ENCODE data around the gene CNTN5.

CNTN5 gene

GRCh38 chr11:99135508-99135907 lies 114.8 kb downstream of the CNTN5 start:
- H3K27ac ChIP-seq = no peak overlapping the region
- no peak for DNase-seq (ENCODE audit: low read depth, low spot score)
- no peak overlapping the region for H3K9ac ChIP-seq (ENCODE audit: insufficient read length)
- TF ChIP-seq EZH2 (IDR thresholded peaks at IDR 0.05) = no peak
- no peak for TF ChIP-seq FOXP2 (optimal IDR thresholded peaks at IDR 0.05; ENCODE audit: control extremely low read depth, extremely low read length, insufficient read depth)
- TF ChIP-seq POLR2AphosphoS5 (IDR thresholded peaks at IDR 0.05; ENCODE audit: borderline replicate concordance, low read depth, low read length) = no peak
- no peak overlapping the region for H3K4me3 ChIP-seq
- no peaks in the 10 kb centered on the region for H3K9me3 ChIP-seq (ENCODE audit: low read depth, low read length)
- H3K36me3 ChIP-seq (ENCODE audit: insufficient read depth, low read length) = no peaks in the 10 kb centered on the region

DNA sequence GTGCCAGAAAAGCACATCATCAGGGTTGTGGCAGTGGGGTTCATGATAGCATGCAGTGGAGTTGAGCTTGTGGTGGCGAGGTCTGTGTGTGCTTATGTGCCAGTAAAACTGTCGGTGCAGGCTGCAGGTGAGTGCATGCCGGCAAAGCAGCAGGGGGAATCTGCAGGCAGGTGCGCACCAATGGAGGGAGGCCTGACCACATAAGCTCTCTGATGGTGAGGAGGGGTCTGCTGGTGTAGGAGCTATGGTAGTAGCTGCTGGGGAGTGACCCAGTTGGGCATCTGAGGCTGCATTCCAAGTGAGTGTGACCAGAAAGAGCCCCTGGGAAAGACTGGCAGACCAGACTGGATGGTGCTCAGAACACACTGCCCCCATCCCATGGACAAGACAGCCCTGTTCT lies 121.5 kb downstream of the CNTN5 start:
- no peak overlapping the region for H3K27ac ChIP-seq
- no peak for TF ChIP-seq FOXP2 (optimal IDR thresholded peaks at IDR 0.05; ENCODE audit: control extremely low read depth, extremely low read length, insufficient read depth)
- TF ChIP-seq EZH2 (IDR thresholded peaks at IDR 0.05) = no peak
- TF ChIP-seq POLR2AphosphoS5 (IDR thresholded peaks at IDR 0.05; ENCODE audit: borderline replicate concordance, low read depth, low read length) = no peak
- no peaks in the 10 kb centered on the region for H3K9me3 ChIP-seq (ENCODE audit: low read depth, low read length)
- DNase-seq (ENCODE audit: low read depth, low spot score) = no peak
- H3K36me3 ChIP-seq (ENCODE audit: insufficient read depth, low read length) = no peaks in the 10 kb centered on the region
- no peak overlapping the region for H3K4me3 ChIP-seq
- H3K9ac ChIP-seq (ENCODE audit: insufficient read length) = no peak overlapping the region

GRCh38 chr11:99148352-99148751 lies 127.6 kb downstream of the CNTN5 start:
- no peak for TF ChIP-seq FOXP2 (optimal IDR thresholded peaks at IDR 0.05; ENCODE audit: control extremely low read depth, extremely low read length, insufficient read depth)
- no peak for TF ChIP-seq POLR2AphosphoS5 (IDR thresholded peaks at IDR 0.05; ENCODE audit: borderline replicate concordance, low read depth, low read length)
- no peak for TF ChIP-seq EZH2 (IDR thresholded peaks at IDR 0.05)
- no peaks in the 10 kb centered on the region for H3K36me3 ChIP-seq (ENCODE audit: insufficient read depth, low read length)
- no peak overlapping the region for H3K27ac ChIP-seq
- H3K9ac ChIP-seq (ENCODE audit: insufficient read length) = no peak overlapping the region
- DNase-seq (ENCODE audit: low read depth, low spot score) = no peak
- no peaks in the 10 kb centered on the region; the same call in 1 of the 2 replicates for H3K9me3 ChIP-seq (ENCODE audit: low read depth, low read length)
- no peak overlapping the region for H3K4me3 ChIP-seq

GRCh38 chr11:99154277-99154676 lies 133.5 kb downstream of the CNTN5 start:
- no peaks in the 10 kb centered on the region; the same call in 1 of the 2 replicates for H3K9me3 ChIP-seq (ENCODE audit: low read depth, low read length)
- no peaks in the 10 kb centered on the region for H3K36me3 ChIP-seq (ENCODE audit: insufficient read depth, low read length)
- no peak for DNase-seq (ENCODE audit: low read depth, low spot score)
- no peak overlapping the region for H3K9ac ChIP-seq (ENCODE audit: insufficient read length)
- TF ChIP-seq POLR2AphosphoS5 (IDR thresholded peaks at IDR 0.05; ENCODE audit: borderline replicate concordance, low read depth, low read length) (no peak), FOXP2 (optimal IDR thresholded peaks at IDR 0.05; ENCODE audit: control extremely low read depth, extremely low read length, insufficient read depth) (no peak), EZH2 (IDR thresholded peaks at IDR 0.05) (no peak)
- H3K4me3 ChIP-seq = no peak overlapping the region
- no peak overlapping the region for H3K27ac ChIP-seq

DNA sequence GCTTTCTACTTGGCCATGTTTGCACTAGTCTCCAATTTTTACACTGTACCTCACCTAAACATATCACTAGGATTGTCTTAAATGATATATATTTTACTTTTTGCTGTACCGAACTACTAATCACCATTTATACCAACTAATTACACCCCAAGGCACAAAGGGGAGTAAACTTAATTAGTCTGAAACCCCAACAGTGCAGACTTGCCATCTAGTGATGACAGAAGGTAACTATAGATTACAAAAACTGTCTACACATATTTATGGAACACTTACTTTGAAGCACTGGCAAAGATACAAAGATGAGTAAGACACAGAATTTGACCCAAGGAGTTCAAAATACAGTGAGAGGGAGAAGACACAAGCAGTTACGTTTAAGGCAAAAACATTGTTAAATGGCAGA lies 139.7 kb downstream of the CNTN5 start:
- no peaks in the 10 kb centered on the region for H3K9me3 ChIP-seq (ENCODE audit: low read depth, low read length)
- H3K27ac ChIP-seq = no peak overlapping the region
- H3K36me3 ChIP-seq (ENCODE audit: insufficient read depth, low read length) = no peaks in the 10 kb centered on the region
- no peak overlapping the region for H3K4me3 ChIP-seq
- H3K9ac ChIP-seq (ENCODE audit: insufficient read length) = no peak overlapping the region
- no peak for DNase-seq (ENCODE audit: low read depth, low spot score)
- TF ChIP-seq EZH2 (IDR thresholded peaks at IDR 0.05) = no peak
- no peak for TF ChIP-seq POLR2AphosphoS5 (IDR thresholded peaks at IDR 0.05; ENCODE audit: borderline replicate concordance, low read depth, low read length)
- no peak for TF ChIP-seq FOXP2 (optimal IDR thresholded peaks at IDR 0.05; ENCODE audit: control extremely low read depth, extremely low read length, insufficient read depth)

DNA sequence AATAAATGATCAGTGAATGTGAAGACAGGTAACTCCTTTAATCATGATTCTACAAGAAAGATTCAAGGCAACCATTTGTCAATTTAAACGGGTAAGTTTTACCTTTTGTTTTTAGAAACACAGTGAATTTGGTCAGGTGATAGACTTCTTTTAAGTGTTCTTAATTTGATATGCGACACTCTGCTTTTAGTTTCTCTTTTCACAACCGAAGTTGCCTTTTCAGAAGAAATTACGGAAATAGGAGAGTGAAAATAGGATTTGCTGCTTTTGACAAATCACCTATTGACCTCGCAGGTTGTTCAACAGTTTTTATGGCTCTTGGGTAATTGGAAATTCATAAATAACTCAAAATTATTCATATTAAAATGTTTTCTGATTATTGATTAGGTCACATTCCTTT lies 142.1 kb downstream of the CNTN5 start:
- Histone ChIP-seq H3K9ac (ENCODE audit: insufficient read length) (no peak overlapping the region), H3K27ac (no peak overlapping the region), H3K36me3 (ENCODE audit: insufficient read depth, low read length) (no peaks in the 10 kb centered on the region), H3K4me3 (no peak overlapping the region), H3K9me3 (ENCODE audit: low read depth, low read length) (no peaks in the 10 kb centered on the region)
- no peak for DNase-seq (ENCODE audit: low read depth, low spot score)
- no peak for TF ChIP-seq POLR2AphosphoS5 (IDR thresholded peaks at IDR 0.05; ENCODE audit: borderline replicate concordance, low read depth, low read length)
- TF ChIP-seq FOXP2 (optimal IDR thresholded peaks at IDR 0.05; ENCODE audit: control extremely low read depth, extremely low read length, insufficient read depth) = no peak
- no peak for TF ChIP-seq EZH2 (IDR thresholded peaks at IDR 0.05)

DNA sequence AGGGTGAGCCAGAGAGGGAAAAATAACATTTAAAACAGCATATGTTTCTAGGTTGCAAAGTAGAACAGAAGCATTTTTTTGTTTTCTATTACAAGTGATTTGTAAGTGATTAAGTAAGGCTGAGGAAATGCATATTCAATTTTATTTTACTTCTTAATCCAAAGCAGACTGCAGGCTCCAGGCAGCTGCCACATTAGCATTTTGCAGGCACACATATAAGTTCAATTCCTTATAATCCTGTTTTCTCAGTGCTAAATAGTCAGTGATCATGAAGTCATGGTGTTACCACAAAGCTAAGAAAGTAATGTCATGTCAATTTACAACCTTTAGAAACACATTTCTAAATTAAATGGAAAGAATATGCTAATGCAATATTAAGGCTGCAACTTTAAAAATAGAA lies 149.8 kb downstream of the CNTN5 start:
- no peaks in the 10 kb centered on the region for H3K36me3 ChIP-seq (ENCODE audit: insufficient read depth, low read length)
- H3K9me3 ChIP-seq (ENCODE audit: low read depth, low read length) = no peaks in the 10 kb centered on the region
- H3K27ac ChIP-seq = peak overlapping the region; percentile 91
- H3K4me3 ChIP-seq = peak overlapping the region; percentile 56
- H3K9ac ChIP-seq (ENCODE audit: insufficient read length) = no peak overlapping the region
- peak; percentile 69 for DNase-seq (ENCODE audit: low read depth, low spot score)
- TF ChIP-seq POLR2AphosphoS5 (IDR thresholded peaks at IDR 0.05; ENCODE audit: borderline replicate concordance, low read depth, low read length) (peak; percentile 47; the same call in 1 of the 2 replicates), EZH2 (IDR thresholded peaks at IDR 0.05) (no peak), FOXP2 (optimal IDR thresholded peaks at IDR 0.05; ENCODE audit: control extremely low read depth, extremely low read length, insufficient read depth) (no peak)

GRCh38 chr11:99171330-99171729 lies 150.6 kb downstream of the CNTN5 start:
- no peak for DNase-seq (ENCODE audit: low read depth, low spot score)
- TF ChIP-seq FOXP2 (optimal IDR thresholded peaks at IDR 0.05; ENCODE audit: control extremely low read depth, extremely low read length, insufficient read depth) = no peak
- no peak for TF ChIP-seq POLR2AphosphoS5 (IDR thresholded peaks at IDR 0.05; ENCODE audit: borderline replicate concordance, low read depth, low read length)
- Histone ChIP-seq H3K9me3 (ENCODE audit: low read depth, low read length) (no peaks in the 10 kb centered on the region), H3K36me3 (ENCODE audit: insufficient read depth, low read length) (no peaks in the 10 kb centered on the region), H3K9ac (ENCODE audit: insufficient read length) (no peak overlapping the region), H3K4me3 (peak overlapping the region; percentile 56), H3K27ac (peak overlapping the region; percentile 91)

DNA sequence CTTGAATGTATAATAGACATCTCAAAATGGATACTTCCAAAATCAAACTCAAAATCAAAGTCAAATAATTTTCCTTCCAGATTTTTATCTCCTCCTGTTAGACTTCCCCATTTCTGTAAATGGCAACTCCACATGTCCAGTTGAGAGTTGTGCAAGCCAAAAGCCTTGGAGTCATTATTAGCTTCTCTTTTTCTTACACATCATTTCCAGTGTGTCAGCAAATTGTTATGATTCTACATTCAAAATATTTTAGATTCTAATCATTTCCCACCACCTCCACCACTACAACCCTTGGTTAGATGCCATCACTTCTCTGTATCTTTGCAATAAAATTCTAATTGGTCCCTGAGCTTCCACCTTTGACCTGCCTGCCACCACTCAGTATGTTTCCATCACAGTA lies 155.7 kb downstream of the CNTN5 start:
- DNase-seq (ENCODE audit: low read depth, low spot score) = no peak
- Histone ChIP-seq H3K9me3 (ENCODE audit: low read depth, low read length) (no peaks in the 10 kb centered on the region), H3K9ac (ENCODE audit: insufficient read length) (no peak overlapping the region), H3K36me3 (ENCODE audit: insufficient read depth, low read length) (no peaks in the 10 kb centered on the region), H3K27ac (no peak overlapping the region), H3K4me3 (no peak overlapping the region)
- TF ChIP-seq POLR2AphosphoS5 (IDR thresholded peaks at IDR 0.05; ENCODE audit: borderline replicate concordance, low read depth, low read length) (no peak), EZH2 (IDR thresholded peaks at IDR 0.05) (no peak), FOXP2 (optimal IDR thresholded peaks at IDR 0.05; ENCODE audit: control extremely low read depth, extremely low read length, insufficient read depth) (no peak)
